GM19468 (cell line): Measurements from ENCODE around the gene ANXA10.

Source experiments
- ATAC-seq: cut with Tn5 transposase; IDR thresholded peaks from one replicate; pipeline ENCODE4 v1.9.1; 2021; ENCODE audit warnings: mild to moderate bottlenecking, moderate library complexity, moderate number of reproducible peaks; ENCODE audit not compliant: unreplicated experiment; ENCODE audit errors: extremely low read depth

Gene ANXA10

GRCh38 chr4:168218645-168219044, 126.3 kb downstream of the ANXA10 start:
- ATAC-seq: no peak

- no peak for ATAC-seq
Measured at GRCh38 chr4:168220893-168221292, 128.6 kb downstream of the ANXA10 start.

GRCh38 chr4:168221301-168221700, 129.0 kb downstream of the ANXA10 start:
- no peak for ATAC-seq
